ENCODE measurements around the gene DAPK1.

Gene DAPK1

GRCh38 chr9:87581949-87582637, 84.4 kb downstream of the DAPK1 start:
- Histone ChIP-seq H3K9ac (ENCODE audit: low read depth, low read length) (no peak overlapping the region), H3K27me3 (ENCODE audit: insufficient read depth, low read length, poor library complexity) (no peaks in the 10 kb centered on the region), H2AFZ (ENCODE audit: low read depth, low read length) (no peak overlapping the region), H3K4me1 (ENCODE audit: insufficient read depth, low read length) (no peaks in the 10 kb centered on the region), H3K4me2 (ENCODE audit: insufficient read depth, low read length) (no peak overlapping the region), H3K9me3 (ENCODE audit: insufficient read depth, low read length, severe bottlenecking) (no peaks in the 10 kb centered on the region), H3K36me3 (ENCODE audit: insufficient read depth, low read length) (no peaks in the 10 kb centered on the region), H4K20me1 (ENCODE audit: insufficient read depth, low read length) (no peaks in the 10 kb centered on the region), H3K27ac (ENCODE audit: low read length) (no peak overlapping the region), H3K4me3 (ENCODE audit: low read depth in 1 of 2, low read length in 2 of 2) (no peak overlapping the region), H3K79me2 (ENCODE audit: insufficient read depth, low read length) (no peaks in the 10 kb centered on the region)
- ATAC-seq (ENCODE audit: insufficient read depth, low read depth): no peak
- TF ChIP-seq EZH2 (IDR thresholded peaks at IDR 0.05; ENCODE audit: borderline replicate concordance, low read depth, low read length, severe bottlenecking): no peak
- TF ChIP-seq, protein P1, sequence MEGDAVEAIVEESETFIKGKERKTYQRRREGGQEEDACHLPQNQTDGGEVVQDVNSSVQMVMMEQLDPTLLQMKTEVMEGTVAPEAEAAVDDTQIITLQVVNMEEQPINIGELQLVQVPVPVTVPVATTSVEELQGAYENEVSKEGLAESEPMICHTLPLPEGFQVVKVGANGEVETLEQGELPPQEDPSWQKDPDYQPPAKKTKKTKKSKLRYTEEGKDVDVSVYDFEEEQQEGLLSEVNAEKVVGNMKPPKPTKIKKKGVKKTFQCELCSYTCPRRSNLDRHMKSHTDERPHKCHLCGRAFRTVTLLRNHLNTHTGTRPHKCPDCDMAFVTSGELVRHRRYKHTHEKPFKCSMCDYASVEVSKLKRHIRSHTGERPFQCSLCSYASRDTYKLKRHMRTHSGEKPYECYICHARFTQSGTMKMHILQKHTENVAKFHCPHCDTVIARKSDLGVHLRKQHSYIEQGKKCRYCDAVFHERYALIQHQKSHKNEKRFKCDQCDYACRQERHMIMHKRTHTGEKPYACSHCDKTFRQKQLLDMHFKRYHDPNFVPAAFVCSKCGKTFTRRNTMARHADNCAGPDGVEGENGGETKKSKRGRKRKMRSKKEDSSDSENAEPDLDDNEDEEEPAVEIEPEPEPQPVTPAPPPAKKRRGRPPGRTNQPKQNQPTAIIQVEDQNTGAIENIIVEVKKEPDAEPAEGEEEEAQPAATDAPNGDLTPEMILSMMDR (IDR thresholded peaks at IDR 0.05; ENCODE audit: borderline replicate concordance, extremely low read depth, low read length, poor library complexity, severe bottlenecking): no peak
- DNase-seq: no peak

- Histone ChIP-seq H3K79me2 (ENCODE audit: insufficient read depth, low read length) (no peaks in the 10 kb centered on the region), H3K9me3 (ENCODE audit: insufficient read depth, low read length, severe bottlenecking) (no peaks in the 10 kb centered on the region), H4K20me1 (ENCODE audit: insufficient read depth, low read length) (no peaks in the 10 kb centered on the region), H3K4me3 (ENCODE audit: low read depth in 1 of 2, low read length in 2 of 2) (no peak overlapping the region), H3K27ac (ENCODE audit: low read length) (no peak overlapping the region), H2AFZ (ENCODE audit: low read depth, low read length) (no peak overlapping the region), H3K27me3 (ENCODE audit: insufficient read depth, low read length, poor library complexity) (no peaks in the 10 kb centered on the region), H3K4me1 (ENCODE audit: insufficient read depth, low read length) (no peaks in the 10 kb centered on the region), H3K9ac (ENCODE audit: low read depth, low read length) (no peak overlapping the region), H3K4me2 (ENCODE audit: insufficient read depth, low read length) (no peak overlapping the region), H3K36me3 (ENCODE audit: insufficient read depth, low read length) (no peaks in the 10 kb centered on the region)
- no peak for DNase-seq
- TF ChIP-seq EZH2 (IDR thresholded peaks at IDR 0.05; ENCODE audit: borderline replicate concordance, low read depth, low read length, severe bottlenecking): no peak
- TF ChIP-seq, protein P1 (IDR thresholded peaks at IDR 0.05; ENCODE audit: borderline replicate concordance, extremely low read depth, low read length, poor library complexity, severe bottlenecking): no peak
- ATAC-seq (ENCODE audit: insufficient read depth, low read depth): no peak
Measured at GRCh38 chr9:87584326-87584725, 86.7 kb downstream of the DAPK1 start.

DNA sequence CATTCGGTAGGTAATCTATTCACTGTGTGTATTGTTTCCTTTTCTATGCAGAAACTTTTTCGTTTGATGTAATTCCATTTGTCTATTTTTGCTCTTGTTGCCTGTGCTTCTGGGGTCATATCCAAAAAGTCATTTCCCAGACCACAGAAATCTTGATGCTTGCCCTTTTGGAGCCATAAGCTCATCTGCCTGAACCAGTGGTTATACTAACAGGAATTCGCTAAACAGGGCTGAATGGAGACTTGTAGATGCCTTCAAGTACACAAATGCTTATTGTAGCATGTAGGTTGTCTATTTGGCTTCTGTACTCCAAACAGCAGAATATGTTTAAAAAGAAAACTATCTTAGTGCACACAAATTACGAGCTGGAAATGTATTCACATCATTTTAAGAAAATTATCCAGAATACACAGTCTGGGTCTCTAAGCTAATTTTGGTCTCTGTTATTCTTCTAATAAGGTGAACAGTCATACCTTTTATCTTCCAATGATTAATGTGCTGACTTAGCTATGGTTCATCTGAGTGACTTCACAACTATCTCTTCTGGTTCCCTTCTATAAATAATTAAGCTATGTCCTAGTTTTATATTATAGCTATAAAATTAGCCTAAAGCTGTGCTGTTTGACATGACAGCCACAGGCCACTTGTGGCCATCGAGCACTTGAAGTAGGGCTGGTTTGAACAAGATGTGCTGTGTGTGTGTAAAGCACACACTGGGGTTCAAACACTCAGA, 87.6 kb downstream of the DAPK1 start:
- Histone ChIP-seq H3K27ac (ENCODE audit: low read length) (no peak overlapping the region), H3K36me3 (ENCODE audit: insufficient read depth, low read length) (no peaks in the 10 kb centered on the region), H3K9me3 (ENCODE audit: insufficient read depth, low read length, severe bottlenecking) (no peaks in the 10 kb centered on the region), H4K20me1 (ENCODE audit: insufficient read depth, low read length) (no peaks in the 10 kb centered on the region), H3K4me2 (ENCODE audit: insufficient read depth, low read length) (no peak overlapping the region), H3K79me2 (ENCODE audit: insufficient read depth, low read length) (no peaks in the 10 kb centered on the region), H3K27me3 (ENCODE audit: insufficient read depth, low read length, poor library complexity) (no peaks in the 10 kb centered on the region), H3K4me1 (ENCODE audit: insufficient read depth, low read length) (no peaks in the 10 kb centered on the region), H3K4me3 (ENCODE audit: low read depth in 1 of 2, low read length in 2 of 2) (no peak overlapping the region), H3K9ac (ENCODE audit: low read depth, low read length) (no peak overlapping the region), H2AFZ (ENCODE audit: low read depth, low read length) (no peak overlapping the region)
- ATAC-seq (ENCODE audit: insufficient read depth, low read depth): no peak
- no peak for DNase-seq
- TF ChIP-seq, protein P1 (IDR thresholded peaks at IDR 0.05; ENCODE audit: borderline replicate concordance, extremely low read depth, low read length, poor library complexity, severe bottlenecking): no peak
- TF ChIP-seq EZH2 (IDR thresholded peaks at IDR 0.05; ENCODE audit: borderline replicate concordance, low read depth, low read length, severe bottlenecking): no peak

All from DND-41 (cell line).